Tibial artery (tissue), 4 donors: ENCODE measurements around the gene NAA40.

Experiments used
- DNase-seq, 2 donors: peaks; one replicate each; pipeline ENCODE4 v3.0.0-alpha.2; 2019
- H3K27ac ChIP-seq, 2 donors: fragments of 200-600 bp; sonication (generic) in 1 of 2; 1 replicate in 1 of 2; 2 replicates in 1 of 2; pipeline ENCODE4 v1.5.1; 2018 to 2019; ENCODE audit warnings: mild to moderate bottlenecking in 1 of 2
- H3K27me3 ChIP-seq, 2 donors: fragments of 200-600 bp; sonication (generic) in 1 of 2; one replicate each; pipeline versions ENCODE4 v1.5.1 to v1.6.0; 2016 to 2019
- H3K36me3 ChIP-seq, 3 donors: fragments of 200-600 bp; sonication (generic) in 2 of 3; one replicate each; pipeline ENCODE4 v1.5.1; 2016 to 2019; ENCODE audit warnings: mild to moderate bottlenecking in 2 of 3
- H3K4me1 ChIP-seq, 4 donors: fragments of 200-600 bp; sonication (generic) in 2 of 4; 1 replicate in 3 of 4; 2 replicates in 1 of 4; pipeline ENCODE4 v1.5.1; 2016 to 2019
- H3K4me3 ChIP-seq, 2 donors: fragments of 200-600 bp; sonication (generic) in 1 of 2; 1 replicate in 1 of 2; 2 replicates in 1 of 2; pipeline ENCODE4 v1.5.1; 2018 to 2019; ENCODE audit warnings: mild to moderate bottlenecking in 2 of 2
- H3K9me3 ChIP-seq, 3 donors: fragments of 200-600 bp; sonication (generic) in 1 of 3; one replicate each; pipeline ENCODE4 v1.5.1; 2016 to 2019
- CTCF ChIP-seq, 2 experiments: fragments of 200-600 bp in 1 of 2; fragments of 450-650 bp in 1 of 2; IDR thresholded peaks; one replicate each; pipeline ENCODE4 v1.5.1; 2017 to 2019; ENCODE audit warnings: antibody characterized with exemption in 2 of 2, mild to moderate bottlenecking in 1 of 2, moderate library complexity in 1 of 2
- intact Hi-C: fragments of 100-400 bp; cut with DNase I; formaldehyde crosslinking; loops from one replicate; pipeline ENCODE4 v1.15.0; 2023; ENCODE audit warnings: low total_unique reads

NAA40 gene

GRCh38 chr11:63896071-63896470 is 42.7 kb upstream of the NAA40 start:
- Histone ChIP-seq H3K36me3 (peaks cover 46 to 65% (median 56%) of the 10 kb centered on the region in 3 donors), H3K4me3 (no peak overlapping the region), H3K27me3 (no peaks in the 10 kb centered on the region), H3K4me1 (peaks cover 0 to 28% (median 0%) of the 10 kb centered on the region in 4 donors), H3K9me3 (no peaks in the 10 kb centered on the region), H3K27ac (no peak overlapping the region)
- DNase-seq: no peak
- intact Hi-C loops: no loop called here
- TF ChIP-seq CTCF (IDR thresholded peaks at IDR 0.05): no peak

- H3K27ac ChIP-seq: no peak overlapping the region
- H3K36me3 ChIP-seq: peaks cover 58 to 79% (median 71%) of the 10 kb centered on the region in 3 donors
- no peak for TF ChIP-seq CTCF (IDR thresholded peaks at IDR 0.05)
- DNase-seq: no peak
- H3K4me3 ChIP-seq: no peak overlapping the region
- peaks cover 0 to 15% (median 0%) of the 10 kb centered on the region in 4 donors for H3K4me1 ChIP-seq
- no peaks in the 10 kb centered on the region for H3K9me3 ChIP-seq
- intact Hi-C loops: no loop called here
- no peaks in the 10 kb centered on the region for H3K27me3 ChIP-seq
Observed at GRCh38 chr11:63897459-63898146, 41.2 kb upstream of the NAA40 start.

- Histone ChIP-seq H3K4me3 (no peak overlapping the region), H3K9me3 (no peaks in the 10 kb centered on the region), H3K27me3 (no peaks in the 10 kb centered on the region), H3K36me3 (peaks cover 71 to 99% (median 94%) of the 10 kb centered on the region in 3 donors), H3K27ac (no peak overlapping the region), H3K4me1 (peaks cover 0 to 14% (median 7%) of the 10 kb centered on the region in 4 donors)
- TF ChIP-seq CTCF (IDR thresholded peaks at IDR 0.05): no peak
- no peak for DNase-seq
- intact Hi-C loops: no loop called here
Observed at GRCh38 chr11:63901660-63902059, 37.1 kb upstream of the NAA40 start.

- intact Hi-C loops: no loop called here
- no peak for DNase-seq
- H3K36me3 ChIP-seq: peaks cover 64 to 97% (median 89%) of the 10 kb centered on the region in 3 donors
- H3K27me3 ChIP-seq: no peaks in the 10 kb centered on the region
- no peak for TF ChIP-seq CTCF (IDR thresholded peaks at IDR 0.05)
- H3K27ac ChIP-seq: no peak overlapping the region
- no peaks in the 10 kb centered on the region for H3K9me3 ChIP-seq
- H3K4me3 ChIP-seq: no peak overlapping the region
- peaks cover 0 to 28% (median 18%) of the 10 kb centered on the region in 4 donors for H3K4me1 ChIP-seq
Observed at GRCh38 chr11:63903884-63904283, 34.9 kb upstream of the NAA40 start.

- peaks cover 0 to 37% (median 26%) of the 10 kb centered on the region in 4 donors for H3K4me1 ChIP-seq
- intact Hi-C loops: no loop called here
- no peak for TF ChIP-seq CTCF (IDR thresholded peaks at IDR 0.05)
- peak overlapping the region; percentile 47 to 70 for H3K27ac ChIP-seq
- no peak for DNase-seq
- H3K4me3 ChIP-seq: no peak overlapping the region
- no peaks in the 10 kb centered on the region for H3K27me3 ChIP-seq
- H3K9me3 ChIP-seq: no peaks in the 10 kb centered on the region
- H3K36me3 ChIP-seq: peaks cover 56 to 97% (median 86%) of the 10 kb centered on the region in 3 donors
Observed at GRCh38 chr11:63904743-63905142, 34.1 kb upstream of the NAA40 start.
